Measurements from ENCODE around the gene LMX1A. TPM values are rescaled to one million over a fixed set of nuclear protein-coding genes. Genes with fewer than 3 reads are reported as not detected.

The LMX1A gene
- total RNA-seq, 6 experiments from 2014 or later = 0.14 TPM; not detected in 5

GRCh38 chr1:165189913-165190312 lies 166.6 kb downstream of the LMX1A start:
- ATAC-seq (no peak), DNase-seq (no peak)
- H3K4me1 ChIP-seq = no peaks in the 10 kb centered on the region
- no peak overlapping the region for H3K27ac ChIP-seq
- TF ChIP-seq POLR2A (IDR thresholded peaks at IDR 0.05) (no peak), CTCF (IDR thresholded peaks at IDR 0.05) (no peak)
- WGBS (ENCODE audit: insufficient coverage, low coverage, low lambda C conversion rate, missing lambda C conversion rate) = 72% methylated on average over 4 of the region's 4 CpGs
- intact Hi-C loops (cut with DNase I) = no loop called here
- H3K36me3 ChIP-seq = no peaks in the 10 kb centered on the region
- no peaks in the 10 kb centered on the region for H3K9me3 ChIP-seq
- H3K4me3 ChIP-seq = no peak overlapping the region
- no peaks in the 10 kb centered on the region for H3K27me3 ChIP-seq

GRCh38 chr1:165189011-165189410 lies 167.5 kb downstream of the LMX1A start:
- no peak for DNase-seq
- TF ChIP-seq CTCF (IDR thresholded peaks at IDR 0.05) = no peak
- TF ChIP-seq POLR2A (IDR thresholded peaks at IDR 0.05) = no peak
- WGBS (ENCODE audit: insufficient coverage, low coverage, low lambda C conversion rate, missing lambda C conversion rate) = 35% methylated on average over 2 of the region's 2 CpGs
- H3K4me1 ChIP-seq = no peaks in the 10 kb centered on the region
- no peak for ATAC-seq
- H3K27ac ChIP-seq = no peak overlapping the region
- intact Hi-C loops (cut with DNase I) = no loop called here
- H3K27me3 ChIP-seq = no peaks in the 10 kb centered on the region
- H3K36me3 ChIP-seq = no peaks in the 10 kb centered on the region
- H3K9me3 ChIP-seq = no peaks in the 10 kb centered on the region
- H3K4me3 ChIP-seq = no peak overlapping the region

GRCh38 chr1:165187031-165188009 lies 169.2 kb downstream of the LMX1A start:
- no peaks in the 10 kb centered on the region for H3K9me3 ChIP-seq
- WGBS (ENCODE audit: insufficient coverage, low coverage, low lambda C conversion rate, missing lambda C conversion rate) = 31% methylated on average over 1 of the region's 3 CpGs
- ATAC-seq = no peak
- no peak for DNase-seq
- no peaks in the 10 kb centered on the region for H3K36me3 ChIP-seq
- TF ChIP-seq POLR2A (IDR thresholded peaks at IDR 0.05) = no peak
- no peak for TF ChIP-seq CTCF (IDR thresholded peaks at IDR 0.05)
- H3K27me3 ChIP-seq = no peaks in the 10 kb centered on the region
- no peaks in the 10 kb centered on the region for H3K4me1 ChIP-seq
- no peak overlapping the region for H3K27ac ChIP-seq
- intact Hi-C loops (cut with DNase I) = no loop called here
- H3K4me3 ChIP-seq = no peak overlapping the region

- WGBS (ENCODE audit: insufficient coverage, low coverage, low lambda C conversion rate, missing lambda C conversion rate) = 73% methylated on average over 4 of the region's 4 CpGs
- DNase-seq (no peak), ATAC-seq (no peak)
- Histone ChIP-seq H3K4me1 (no peaks in the 10 kb centered on the region), H3K36me3 (no peaks in the 10 kb centered on the region), H3K9me3 (no peaks in the 10 kb centered on the region), H3K4me3 (no peak overlapping the region), H3K27ac (no peak overlapping the region), H3K27me3 (no peaks in the 10 kb centered on the region)
- intact Hi-C loops (cut with DNase I) = no loop called here
- TF ChIP-seq CTCF (IDR thresholded peaks at IDR 0.05) = no peak
- TF ChIP-seq POLR2A (IDR thresholded peaks at IDR 0.05) = no peak
Observed at GRCh38 chr1:165185161-165185889, 171.2 kb downstream of the LMX1A start.

All from right lobe of liver (tissue), 6 donors.